Neural cell (in vitro differentiated cells): ENCODE measurements around the gene CENPN.

ENCODE experiments used
- EZH2 ChIP-seq: fragments of 200-600, 300-800 bp; shearing (Covaris generic), sonication (generic); IDR thresholded peaks from 2 replicates; pipeline ENCODE4 v1.6.1; 2014; ENCODE audit warnings: antibody characterized with exemption, low read length, borderline replicate concordance, mild to moderate bottlenecking; ENCODE audit not compliant: insufficient read depth, poor library complexity, severe bottlenecking
- TF ChIP-seq, protein P1 (sequence below): fragments of 450-650 bp; IDR thresholded peaks from 2 replicates; pipeline ENCODE4 v1.5.1; 2014; ENCODE audit warnings: antibody characterized with exemption, mild to moderate bottlenecking, moderate library complexity; ENCODE audit not compliant: poor library complexity, severe bottlenecking

DNA sequence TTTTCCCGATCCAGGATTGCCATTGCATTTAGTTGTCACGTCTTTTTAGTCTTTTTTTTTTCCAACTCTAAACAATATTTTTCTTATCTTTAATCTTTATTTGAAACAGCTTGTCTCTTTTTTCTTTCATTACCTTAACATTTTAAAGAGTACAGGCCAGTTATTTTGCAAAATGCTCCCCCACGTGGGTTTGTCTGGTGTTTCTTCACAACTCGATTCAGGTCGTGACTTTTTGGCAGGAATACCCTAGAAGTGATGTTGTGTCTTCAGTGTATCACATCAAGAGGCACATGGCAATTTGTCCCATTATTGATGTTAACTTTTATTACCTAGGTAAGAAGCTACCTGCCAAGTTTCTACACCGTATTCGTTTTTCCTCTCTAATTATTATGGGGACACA, 18.3 kb upstream of the CENPN start:
- no peak for TF ChIP-seq EZH2
- TF ChIP-seq, protein P1, sequence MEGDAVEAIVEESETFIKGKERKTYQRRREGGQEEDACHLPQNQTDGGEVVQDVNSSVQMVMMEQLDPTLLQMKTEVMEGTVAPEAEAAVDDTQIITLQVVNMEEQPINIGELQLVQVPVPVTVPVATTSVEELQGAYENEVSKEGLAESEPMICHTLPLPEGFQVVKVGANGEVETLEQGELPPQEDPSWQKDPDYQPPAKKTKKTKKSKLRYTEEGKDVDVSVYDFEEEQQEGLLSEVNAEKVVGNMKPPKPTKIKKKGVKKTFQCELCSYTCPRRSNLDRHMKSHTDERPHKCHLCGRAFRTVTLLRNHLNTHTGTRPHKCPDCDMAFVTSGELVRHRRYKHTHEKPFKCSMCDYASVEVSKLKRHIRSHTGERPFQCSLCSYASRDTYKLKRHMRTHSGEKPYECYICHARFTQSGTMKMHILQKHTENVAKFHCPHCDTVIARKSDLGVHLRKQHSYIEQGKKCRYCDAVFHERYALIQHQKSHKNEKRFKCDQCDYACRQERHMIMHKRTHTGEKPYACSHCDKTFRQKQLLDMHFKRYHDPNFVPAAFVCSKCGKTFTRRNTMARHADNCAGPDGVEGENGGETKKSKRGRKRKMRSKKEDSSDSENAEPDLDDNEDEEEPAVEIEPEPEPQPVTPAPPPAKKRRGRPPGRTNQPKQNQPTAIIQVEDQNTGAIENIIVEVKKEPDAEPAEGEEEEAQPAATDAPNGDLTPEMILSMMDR = no peak
